Measurements from ENCODE around the gene SEMA5A.

- TF ChIP-seq CTCF (IDR thresholded peaks at IDR 0.05): no peak
- TF ChIP-seq POLR2AphosphoS5 (IDR thresholded peaks at IDR 0.05; ENCODE audit: insufficient read depth in 1 of 2, low read depth in 1 of 2): no peak
Observed at GRCh38 chr5:9533096-9533495, 12.8 kb downstream of the SEMA5A start.
